ENCODE measurements around the gene NECTIN1.
A peak's percentile ranks its signal among the peaks of the same experiment; 100 is the strongest.

NECTIN1 gene

GRCh38 chr11:119685111-119685746, 43.8 kb downstream of the NECTIN1 start:
- H3K27ac ChIP-seq: no peak overlapping the region
- DNase-seq: no peak
- no peaks in the 10 kb centered on the region for H3K27me3 ChIP-seq (replicated peaks)
- no peak overlapping the region for H3K4me3 ChIP-seq (ENCODE audit: low read depth, low read length)
- in situ Hi-C loops (cut with HindIII; ENCODE audit: low pct_ligation_motif_present, low sequenced_read_pairs): no loop called here
- no peaks in the 10 kb centered on the region for H3K36me3 ChIP-seq (replicated peaks)
- TF ChIP-seq, protein P1, sequence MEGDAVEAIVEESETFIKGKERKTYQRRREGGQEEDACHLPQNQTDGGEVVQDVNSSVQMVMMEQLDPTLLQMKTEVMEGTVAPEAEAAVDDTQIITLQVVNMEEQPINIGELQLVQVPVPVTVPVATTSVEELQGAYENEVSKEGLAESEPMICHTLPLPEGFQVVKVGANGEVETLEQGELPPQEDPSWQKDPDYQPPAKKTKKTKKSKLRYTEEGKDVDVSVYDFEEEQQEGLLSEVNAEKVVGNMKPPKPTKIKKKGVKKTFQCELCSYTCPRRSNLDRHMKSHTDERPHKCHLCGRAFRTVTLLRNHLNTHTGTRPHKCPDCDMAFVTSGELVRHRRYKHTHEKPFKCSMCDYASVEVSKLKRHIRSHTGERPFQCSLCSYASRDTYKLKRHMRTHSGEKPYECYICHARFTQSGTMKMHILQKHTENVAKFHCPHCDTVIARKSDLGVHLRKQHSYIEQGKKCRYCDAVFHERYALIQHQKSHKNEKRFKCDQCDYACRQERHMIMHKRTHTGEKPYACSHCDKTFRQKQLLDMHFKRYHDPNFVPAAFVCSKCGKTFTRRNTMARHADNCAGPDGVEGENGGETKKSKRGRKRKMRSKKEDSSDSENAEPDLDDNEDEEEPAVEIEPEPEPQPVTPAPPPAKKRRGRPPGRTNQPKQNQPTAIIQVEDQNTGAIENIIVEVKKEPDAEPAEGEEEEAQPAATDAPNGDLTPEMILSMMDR (IDR thresholded peaks at IDR 0.05; ENCODE audit: low read depth, low read length, missing control alignments): no peak

GRCh38 chr11:119684361-119685110, 44.5 kb downstream of the NECTIN1 start:
- in situ Hi-C loops (cut with HindIII; ENCODE audit: low pct_ligation_motif_present, low sequenced_read_pairs): no loop called here
- no peak overlapping the region for H3K4me3 ChIP-seq (ENCODE audit: low read depth, low read length)
- H3K36me3 ChIP-seq (replicated peaks): no peaks in the 10 kb centered on the region
- H3K27ac ChIP-seq: no peak overlapping the region
- TF ChIP-seq, protein P1 (IDR thresholded peaks at IDR 0.05; ENCODE audit: low read depth, low read length, missing control alignments): no peak
- peak; percentile 64 for DNase-seq
- H3K27me3 ChIP-seq (replicated peaks): no peaks in the 10 kb centered on the region

- H3K4me3 ChIP-seq (ENCODE audit: low read depth, low read length): no peak overlapping the region
- H3K27me3 ChIP-seq (replicated peaks): no peaks in the 10 kb centered on the region
- DNase-seq: no peak
- in situ Hi-C loops (cut with HindIII; ENCODE audit: low pct_ligation_motif_present, low sequenced_read_pairs): no loop called here
- no peaks in the 10 kb centered on the region for H3K36me3 ChIP-seq (replicated peaks)
- no peak overlapping the region for H3K27ac ChIP-seq
- TF ChIP-seq, protein P1 (IDR thresholded peaks at IDR 0.05; ENCODE audit: low read depth, low read length, missing control alignments): no peak
Measured at GRCh38 chr11:119683783-119684182, 45.2 kb downstream of the NECTIN1 start.

GRCh38 chr11:119681361-119681910, 47.6 kb downstream of the NECTIN1 start:
- TF ChIP-seq, protein P1 (IDR thresholded peaks at IDR 0.05; ENCODE audit: low read depth, low read length, missing control alignments): peak; percentile 34
- no peak for DNase-seq
- Histone ChIP-seq H3K27ac (no peak overlapping the region), H3K36me3 (replicated peaks) (no peaks in the 10 kb centered on the region), H3K27me3 (replicated peaks) (no peaks in the 10 kb centered on the region), H3K4me3 (ENCODE audit: low read depth, low read length) (no peak overlapping the region)
- in situ Hi-C loops (cut with HindIII; ENCODE audit: low pct_ligation_motif_present, low sequenced_read_pairs): no loop called here

- Histone ChIP-seq H3K4me3 (ENCODE audit: low read depth, low read length) (no peak overlapping the region), H3K27ac (no peak overlapping the region), H3K27me3 (replicated peaks) (no peaks in the 10 kb centered on the region), H3K36me3 (replicated peaks) (no peaks in the 10 kb centered on the region)
- in situ Hi-C loops (cut with HindIII; ENCODE audit: low pct_ligation_motif_present, low sequenced_read_pairs): no loop called here
- TF ChIP-seq, protein P1 (IDR thresholded peaks at IDR 0.05; ENCODE audit: low read depth, low read length, missing control alignments): no peak
- no peak for DNase-seq
Measured at GRCh38 chr11:119680541-119681360, 48.2 kb downstream of the NECTIN1 start.

All from brain microvascular endothelial cell (primary cell).